GM20000 (cell line): Measurements from ENCODE around the gene ADORA3.
"Not testable (repeated sequence)": the region's sequence is repeated elsewhere in the genome, so short reads cannot be mapped to it uniquely, and the experiment has no call there.

Experiments
- DNase-seq: peaks from one replicate; pipeline ENCODE4 v3.0.0; 2012; ENCODE audit warnings: low spot score
- CTCF ChIP-seq: IDR thresholded peaks from 2 replicates; pipeline ENCODE4 v1.5.1; 2012; ENCODE audit warnings: mild to moderate bottlenecking, control low read depth; ENCODE audit errors: extremely low read depth, missing control alignments

The ADORA3 gene

GRCh38 chr1:111503585-111504060 is at the start of gene ADORA3, which contains the start of gene TMIGD3:
Gene ADORA3 (minus strand): TSS chr1:111503633. CDS start chr1:111503354, 279 bp downstream.
Gene TMIGD3 (minus strand): TSS chr1:111503633. CDS start chr1:111503354, 279 bp downstream.
- TF ChIP-seq CTCF = no peak
- peak; percentile 31 for DNase-seq

- no peak for TF ChIP-seq CTCF
- DNase-seq = no peak
These were observed 49.8 kb upstream of the ADORA3 start for GRCh38 chr1:111553196-111553595.

- DNase-seq = no peak
- TF ChIP-seq CTCF = no peak
These were observed 49.2 kb upstream of the ADORA3 start for GRCh38 chr1:111552587-111552986.

GRCh38 chr1:111551623-111552411 is 48.4 kb upstream of the ADORA3 start:
- TF ChIP-seq CTCF = no peak
- DNase-seq = no peak

- DNase-seq = not testable (repeated sequence)
These were observed 44.4 kb upstream of the ADORA3 start for GRCh38 chr1:111547786-111548185.

GRCh38 chr1:111542187-111542586 is 38.8 kb upstream of the ADORA3 start:
- DNase-seq = no peak
- TF ChIP-seq CTCF = no peak

GRCh38 chr1:111541721-111542120 is 38.3 kb upstream of the ADORA3 start:
- no peak for DNase-seq
- no peak for TF ChIP-seq CTCF

- DNase-seq = no peak
- no peak for TF ChIP-seq CTCF
These were observed 37.5 kb upstream of the ADORA3 start for GRCh38 chr1:111540928-111541327.
